ENCODE results near the gene KCNK5. TPM values are rescaled to one million over a fixed set of nuclear protein-coding genes. Genes with fewer than 3 reads are reported as not detected.

Gene KCNK5
- total and polyA plus RNA-seq, 2 experiments from 2014 or later = 6.6 to 11.4 TPM

DNA sequence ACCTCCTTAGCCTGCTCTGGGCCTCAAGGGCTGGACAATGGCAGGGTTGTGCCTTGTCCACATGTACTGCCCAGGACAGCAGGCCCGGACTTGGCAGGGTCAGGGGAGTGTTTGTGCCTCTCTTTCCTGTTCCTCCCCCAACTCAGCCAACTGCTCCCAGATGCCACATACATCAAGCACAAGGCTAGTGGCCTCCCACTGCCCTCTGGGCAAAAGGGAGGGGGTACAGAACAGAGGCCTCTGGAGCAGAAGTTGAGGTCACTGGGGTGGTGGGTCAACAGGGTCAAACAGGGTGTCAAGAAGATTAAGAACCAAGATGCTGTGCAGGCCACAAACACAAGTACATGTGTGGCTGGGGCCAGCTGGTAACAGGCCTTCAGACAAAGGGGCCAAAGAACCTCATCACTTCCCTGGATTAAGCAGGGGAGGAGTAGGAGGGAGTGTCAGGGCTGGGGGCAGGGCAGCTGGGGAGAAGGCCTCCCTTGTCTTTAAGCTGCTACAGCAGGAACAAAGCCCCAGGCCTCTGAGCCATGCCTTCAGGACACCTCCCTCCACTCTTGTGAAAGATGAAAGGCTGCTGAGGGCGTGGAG is 36.0 kb downstream of the KCNK5 start:
- Histone ChIP-seq H3K4me1 (ENCODE audit: insufficient read depth) (peaks cover 27% of the 10 kb centered on the region), H3K27me3 (no peaks in the 10 kb centered on the region), H4K20me1 (ENCODE audit: insufficient read depth, poor library complexity, severe bottlenecking) (no peaks in the 10 kb centered on the region), H3K4me2 (no peak overlapping the region), H3K27ac (no peak overlapping the region), H2AFZ (no peak overlapping the region), H3K4me3 (no peak overlapping the region), H3K36me3 (replicated peaks; ENCODE audit: insufficient read depth, low read depth) (no peaks in the 10 kb centered on the region), H3K9me2 (replicated peaks; ENCODE audit: insufficient read depth) (no peaks in the 10 kb centered on the region), H3K9me3 (ENCODE audit: low read depth) (no peaks in the 10 kb centered on the region), H3K79me2 (peaks cover 3% of the 10 kb centered on the region)
- 64% methylated on average over 2 of the region's 2 CpGs for WGBS (ENCODE audit: low lambda C conversion rate, missing lambda C conversion rate)
- TF ChIP-seq, protein P1, sequence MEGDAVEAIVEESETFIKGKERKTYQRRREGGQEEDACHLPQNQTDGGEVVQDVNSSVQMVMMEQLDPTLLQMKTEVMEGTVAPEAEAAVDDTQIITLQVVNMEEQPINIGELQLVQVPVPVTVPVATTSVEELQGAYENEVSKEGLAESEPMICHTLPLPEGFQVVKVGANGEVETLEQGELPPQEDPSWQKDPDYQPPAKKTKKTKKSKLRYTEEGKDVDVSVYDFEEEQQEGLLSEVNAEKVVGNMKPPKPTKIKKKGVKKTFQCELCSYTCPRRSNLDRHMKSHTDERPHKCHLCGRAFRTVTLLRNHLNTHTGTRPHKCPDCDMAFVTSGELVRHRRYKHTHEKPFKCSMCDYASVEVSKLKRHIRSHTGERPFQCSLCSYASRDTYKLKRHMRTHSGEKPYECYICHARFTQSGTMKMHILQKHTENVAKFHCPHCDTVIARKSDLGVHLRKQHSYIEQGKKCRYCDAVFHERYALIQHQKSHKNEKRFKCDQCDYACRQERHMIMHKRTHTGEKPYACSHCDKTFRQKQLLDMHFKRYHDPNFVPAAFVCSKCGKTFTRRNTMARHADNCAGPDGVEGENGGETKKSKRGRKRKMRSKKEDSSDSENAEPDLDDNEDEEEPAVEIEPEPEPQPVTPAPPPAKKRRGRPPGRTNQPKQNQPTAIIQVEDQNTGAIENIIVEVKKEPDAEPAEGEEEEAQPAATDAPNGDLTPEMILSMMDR (IDR thresholded peaks at IDR 0.05; ENCODE audit: poor library complexity) = no peak
- TF ChIP-seq EZH2 (IDR thresholded peaks at IDR 0.05; ENCODE audit: borderline replicate concordance) (no peak), EZH2phosphoT487 (IDR thresholded peaks at IDR 0.05; ENCODE audit: low read depth, severe bottlenecking, unreplicated experiment) (no peak)
- no peak for DNase-seq (ENCODE audit: low spot score)

DNA sequence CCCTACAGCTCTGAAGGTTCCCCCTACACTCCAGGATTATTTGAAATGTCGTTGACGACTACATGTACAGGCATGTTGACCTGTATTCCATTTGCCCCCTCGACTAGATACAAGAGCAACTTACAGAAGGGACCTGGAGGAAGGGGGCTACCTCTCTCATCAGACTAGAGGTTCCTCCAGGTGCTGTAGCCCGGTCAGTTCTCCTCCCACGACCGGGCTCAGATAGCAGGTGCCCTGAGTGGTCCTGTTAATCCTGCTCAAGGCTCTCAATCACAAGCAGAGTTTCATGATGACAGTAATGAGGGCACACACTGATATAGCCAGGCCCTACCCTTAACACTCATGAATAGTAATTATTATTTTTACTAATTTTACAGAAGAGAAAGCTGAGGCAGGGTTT is 36.5 kb downstream of the KCNK5 start:
- no peak for DNase-seq (ENCODE audit: low spot score)
- peaks cover 27% of the 10 kb centered on the region for H3K4me1 ChIP-seq (ENCODE audit: insufficient read depth)
- WGBS (ENCODE audit: low lambda C conversion rate, missing lambda C conversion rate) = 92% methylated on average over 6 of the region's 6 CpGs
- peaks cover 3% of the 10 kb centered on the region for H3K79me2 ChIP-seq
- no peak overlapping the region for H2AFZ ChIP-seq
- H3K36me3 ChIP-seq (replicated peaks; ENCODE audit: insufficient read depth, low read depth) = no peaks in the 10 kb centered on the region
- H4K20me1 ChIP-seq (ENCODE audit: insufficient read depth, poor library complexity, severe bottlenecking) = no peaks in the 10 kb centered on the region
- H3K4me3 ChIP-seq = no peak overlapping the region
- no peak for TF ChIP-seq EZH2 (IDR thresholded peaks at IDR 0.05; ENCODE audit: borderline replicate concordance)
- TF ChIP-seq EZH2phosphoT487 (IDR thresholded peaks at IDR 0.05; ENCODE audit: low read depth, severe bottlenecking, unreplicated experiment) = no peak
- TF ChIP-seq, protein P1 (IDR thresholded peaks at IDR 0.05; ENCODE audit: poor library complexity) = no peak
- H3K27ac ChIP-seq = no peak overlapping the region
- H3K27me3 ChIP-seq = no peaks in the 10 kb centered on the region
- no peak overlapping the region for H3K4me2 ChIP-seq
- H3K9me2 ChIP-seq (replicated peaks; ENCODE audit: insufficient read depth) = no peaks in the 10 kb centered on the region
- no peaks in the 10 kb centered on the region for H3K9me3 ChIP-seq (ENCODE audit: low read depth)

DNA sequence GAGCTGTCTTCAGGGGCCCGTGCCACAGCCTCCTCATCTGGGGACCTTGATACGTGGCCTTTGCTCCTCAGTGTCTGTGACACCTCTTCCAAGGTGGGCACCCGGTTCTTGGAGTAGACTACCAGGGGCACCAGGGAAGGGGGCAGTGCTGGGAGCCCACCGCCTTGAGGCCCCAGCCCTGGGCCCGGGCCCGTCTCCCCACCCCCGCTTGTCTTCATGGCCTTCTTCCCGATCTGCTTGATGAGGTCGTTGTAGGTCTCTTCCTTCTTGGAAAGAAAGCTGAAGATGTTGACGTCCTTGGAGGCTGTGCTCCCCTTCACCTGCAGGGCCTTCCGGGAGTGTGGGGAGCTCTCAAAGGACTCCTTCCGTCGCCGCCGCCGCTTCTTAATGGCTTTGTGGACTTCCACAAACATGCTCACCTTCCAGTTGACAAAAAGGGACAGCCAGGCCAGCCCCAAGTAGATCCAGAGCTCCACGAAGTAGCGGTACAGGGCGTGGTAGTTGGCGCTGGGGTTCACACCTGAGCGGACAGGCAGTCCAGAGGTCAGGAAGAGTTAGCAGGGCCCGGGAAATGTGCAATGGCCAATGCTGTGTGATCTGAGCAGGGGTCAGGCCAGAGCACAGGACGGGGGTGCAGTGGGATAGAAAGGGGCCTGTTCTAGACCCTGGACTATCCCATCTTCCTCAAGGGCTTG is 37.9 kb downstream of the KCNK5 start:
- DNase-seq (ENCODE audit: low spot score) = no peak
- no peak overlapping the region for H2AFZ ChIP-seq
- H3K4me2 ChIP-seq = no peak overlapping the region
- peaks cover 26% of the 10 kb centered on the region for H3K4me1 ChIP-seq (ENCODE audit: insufficient read depth)
- 96% methylated on average over 23 of the region's 23 CpGs for WGBS (ENCODE audit: low lambda C conversion rate, missing lambda C conversion rate)
- no peaks in the 10 kb centered on the region for H3K9me3 ChIP-seq (ENCODE audit: low read depth)
- TF ChIP-seq EZH2 (IDR thresholded peaks at IDR 0.05; ENCODE audit: borderline replicate concordance) (no peak), EZH2phosphoT487 (IDR thresholded peaks at IDR 0.05; ENCODE audit: low read depth, severe bottlenecking, unreplicated experiment) (no peak)
- TF ChIP-seq, protein P1 (IDR thresholded peaks at IDR 0.05; ENCODE audit: poor library complexity) = no peak
- H3K27ac ChIP-seq = no peak overlapping the region
- H3K27me3 ChIP-seq = no peaks in the 10 kb centered on the region
- no peaks in the 10 kb centered on the region for H3K79me2 ChIP-seq
- H4K20me1 ChIP-seq (ENCODE audit: insufficient read depth, poor library complexity, severe bottlenecking) = no peaks in the 10 kb centered on the region
- no peaks in the 10 kb centered on the region for H3K9me2 ChIP-seq (replicated peaks; ENCODE audit: insufficient read depth)
- no peaks in the 10 kb centered on the region for H3K36me3 ChIP-seq (replicated peaks; ENCODE audit: insufficient read depth, low read depth)
- H3K4me3 ChIP-seq = no peak overlapping the region
